HEK293T (cell line): ENCODE data around the gene FYB1.

Experiments used
- BHLHE40 ChIP-seq: fragments of 450-650 bp; IDR thresholded peaks from 2 replicates; pipeline ENCODE4 v1.6.1; 2016; ENCODE audit warnings: mild to moderate bottlenecking, moderate library complexity, borderline replicate concordance
- FOXA1 ChIP-seq: fragments of 450-650 bp; IDR thresholded peaks from 2 replicates; pipeline ENCODE4 v1.6.1; 2016; ENCODE audit warnings: mild to moderate bottlenecking
- LEF1 ChIP-seq: fragments of 450-650 bp; IDR thresholded peaks from 2 replicates; pipeline ENCODE4 v1.6.1; 2017; ENCODE audit warnings: mild to moderate bottlenecking, borderline replicate concordance
- SP1 ChIP-seq: fragments of 450-650 bp; IDR thresholded peaks from 2 replicates; pipeline ENCODE4 v1.6.1; 2017
- ZNF384 ChIP-seq: fragments of 450-650 bp; IDR thresholded peaks from 2 replicates; pipeline ENCODE4 v1.6.1; 2016

DNA sequence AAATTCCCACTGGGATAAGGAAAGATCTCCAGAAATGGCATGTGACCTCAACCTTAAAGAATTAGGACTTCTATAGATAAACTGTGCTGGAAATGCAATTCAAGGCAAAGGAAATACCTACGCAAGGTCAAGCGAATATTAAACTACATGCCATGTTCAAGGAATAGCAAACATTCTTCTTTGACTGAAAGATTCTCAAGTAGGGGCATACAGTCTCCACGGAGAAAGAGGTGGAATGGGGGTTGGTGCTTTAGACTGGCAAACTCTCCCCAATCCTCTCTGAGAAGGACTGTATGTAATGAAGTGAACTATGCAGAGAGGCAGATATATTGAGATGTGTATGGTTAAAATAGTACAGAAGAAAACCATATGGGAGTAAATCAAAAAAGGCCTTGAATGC is 151.3 kb downstream of the FYB1 start:
- TF ChIP-seq FOXA1 (no peak), ZNF384 (no peak), BHLHE40 (no peak), LEF1 (no peak), SP1 (no peak)
